Measurements from ENCODE around the gene CRYBG1. TPM values are rescaled to one million over a fixed set of nuclear protein-coding genes. Genes with fewer than 3 reads are reported as not detected.

Gene CRYBG1
- total and polyA plus RNA-seq, 10 of the 15 experiments (the other 5 are each of a cell fraction or from before 2014, with no cell fraction given), result 6.5 to 57.0 (median 25.2) TPM

- no peak for ATAC-seq
Measured at GRCh38 chr6:106475284-106475683, 114.8 kb downstream of the CRYBG1 start.

More at GRCh38 chr6:106475284-106475683, 114.8 kb downstream of the CRYBG1 start:
- H3K27ac ChIP-seq (ENCODE audit: control insufficient read depth, insufficient read depth), result no peak overlapping the region
- H3K4me2 ChIP-seq (ENCODE audit: control insufficient read depth, insufficient read depth), result no peak overlapping the region
- WGBS (ENCODE audit: insufficient coverage, insufficient replicate concordance, low lambda C conversion rate, missing lambda C conversion rate), result 39% methylated on average over 6 of the region's 6 CpGs
- no peaks in the 10 kb centered on the region for H3K79me2 ChIP-seq (ENCODE audit: control insufficient read depth, insufficient read depth, low read length)
- RAD21 ChIA-PET (ENCODE audit: unreplicated experiment), result no interaction called here
- H3K36me3 ChIP-seq (ENCODE audit: control insufficient read depth in 2 of 2, insufficient read depth in 2 of 2, low read length in 1 of 2), result no peaks in the 10 kb centered on the region
- no peak for FAIRE-seq
- POLR2A ChIA-PET, result no interaction called here
- H3K27me3 ChIP-seq (replicated peaks in 1 of 2; ENCODE audit: control insufficient read depth in 2 of 2, insufficient read depth in 2 of 2, low read length in 1 of 2), result peaks cover 2% of the 10 kb centered on the region in 2 experiments; a peak in 2 of 4 replicates
- BruUV-seq (replicated peaks), result no TSS peak
- no peaks in the 10 kb centered on the region for H3K4me1 ChIP-seq (ENCODE audit: control insufficient read depth, insufficient read depth, low read length)
- no peak for TF ChIP-seq PRDM15 (CRISPR knock-in tag; IDR thresholded peaks at IDR 0.05)
- TF ChIP-seq BMI1 (IDR thresholded peaks at IDR 0.05; ENCODE audit: borderline replicate concordance), result no peak
- no peak for TF ChIP-seq NRF1 (conservative IDR thresholded peaks at IDR 0.05; ENCODE audit: low read depth, low read length)
- TF ChIP-seq ZNF217 (IDR thresholded peaks at IDR 0.05), result no peak
- no peak for TF ChIP-seq ZBED1 (IDR thresholded peaks at IDR 0.05; ENCODE audit: borderline replicate concordance)
- no peak for TF ChIP-seq IRF4 (IDR thresholded peaks at IDR 0.05; ENCODE audit: low read depth, low read length)
- no peak for TF ChIP-seq ZNF384 (IDR thresholded peaks at IDR 0.05; ENCODE audit: borderline replicate concordance, low read depth, low read length)
- CTCF ChIA-PET, result interaction anchor here (1.3 kb wide), 1 partner anchor 89 kb away, joined by 3 read pairs; no protein-coding TSS in a partner anchor
- H3K9ac ChIP-seq (ENCODE audit: control insufficient read depth, insufficient read depth, low read length), result no peak overlapping the region
- DNase-seq (ENCODE audit: low read depth, low spot score), result no peak
- in situ Hi-C loops (cut with MboI), result no loop called here
- no peaks in the 10 kb centered on the region for H4K20me1 ChIP-seq (ENCODE audit: control insufficient read depth, insufficient read depth)
- H3K9me3 ChIP-seq (replicated peaks; ENCODE audit: control insufficient read depth, insufficient read depth, low read length), result no peaks in the 10 kb centered on the region
- intact Hi-C loops (cut with micrococcal nuclease; ENCODE audit: unreplicated experiment), result no loop called here
- SMC1A ChIA-PET (ENCODE audit: uncharacterized antibody, unreplicated experiment), result no interaction called here
- H2AFZ ChIP-seq (ENCODE audit: control insufficient read depth, low read depth, low read length), result no peak overlapping the region
- H3K4me3 ChIP-seq, result no peak overlapping the region
